Cortex of kidney (tissue), 1 donor: Measurements from ENCODE around the gene CTBP1.
"Not testable (repeated sequence)": the region's sequence is repeated elsewhere in the genome, so short reads cannot be mapped to it uniquely, and the experiment has no call there.

Experiments
- DNase-seq: peaks from one replicate; lab custom pipeline; 2025; lab: John Stamatoyannopoulos, UW

CTBP1 gene

GRCh38 chr4:1237981-1238675, 10.8 kb downstream of the CTBP1 start:
- no peak for DNase-seq

- DNase-seq: not testable (repeated sequence)
Observed at GRCh38 chr4:1237261-1237660, 11.7 kb downstream of the CTBP1 start.

- not testable (repeated sequence) for DNase-seq
Observed at GRCh38 chr4:1236836-1237235, 12.1 kb downstream of the CTBP1 start.

GRCh38 chr4:1236103-1236641, 12.8 kb downstream of the CTBP1 start:
- no peak for DNase-seq

- no peak for DNase-seq
Observed at GRCh38 chr4:1235381-1236102, 13.4 kb downstream of the CTBP1 start.

- DNase-seq: no peak
Observed at GRCh38 chr4:1234811-1235292, 14.1 kb downstream of the CTBP1 start.

GRCh38 chr4:1234309-1234695, 14.6 kb downstream of the CTBP1 start:
- DNase-seq: no peak

GRCh38 chr4:1233641-1234308, 15.2 kb downstream of the CTBP1 start:
- DNase-seq: no peak

- no peak for DNase-seq
Observed at GRCh38 chr4:1232661-1233621, 16.0 kb downstream of the CTBP1 start.

- DNase-seq: no peak
Observed at GRCh38 chr4:1231637-1232360, 17.1 kb downstream of the CTBP1 start.

- DNase-seq: no peak
Observed at GRCh38 chr4:1230971-1231636, 17.8 kb downstream of the CTBP1 start.

- DNase-seq: no peak
Observed at GRCh38 chr4:1230316-1230715, 18.6 kb downstream of the CTBP1 start.

GRCh38 chr4:1229117-1229849, 19.6 kb downstream of the CTBP1 start:
- no peak for DNase-seq

GRCh38 chr4:1227816-1228215, 21.1 kb downstream of the CTBP1 start:
- DNase-seq: no peak

- no peak for DNase-seq
Observed at GRCh38 chr4:1226598-1226997, 22.3 kb downstream of the CTBP1 start.

- DNase-seq: no peak
Observed at GRCh38 chr4:1226144-1226481, 22.8 kb downstream of the CTBP1 start.

GRCh38 chr4:1225272-1226143, 23.4 kb downstream of the CTBP1 start:
- no peak for DNase-seq
